ENCODE measurements around the gene EPHA8.

Gene EPHA8

GRCh38 chr1:22595108-22595507 lies 31.8 kb downstream of the EPHA8 start:
- DNase-seq = no peak

GRCh38 chr1:22597301-22597965 lies 34.1 kb downstream of the EPHA8 start:
- no peak for DNase-seq

GRCh38 chr1:22597996-22598395 lies 34.7 kb downstream of the EPHA8 start:
- no peak for DNase-seq

DNA sequence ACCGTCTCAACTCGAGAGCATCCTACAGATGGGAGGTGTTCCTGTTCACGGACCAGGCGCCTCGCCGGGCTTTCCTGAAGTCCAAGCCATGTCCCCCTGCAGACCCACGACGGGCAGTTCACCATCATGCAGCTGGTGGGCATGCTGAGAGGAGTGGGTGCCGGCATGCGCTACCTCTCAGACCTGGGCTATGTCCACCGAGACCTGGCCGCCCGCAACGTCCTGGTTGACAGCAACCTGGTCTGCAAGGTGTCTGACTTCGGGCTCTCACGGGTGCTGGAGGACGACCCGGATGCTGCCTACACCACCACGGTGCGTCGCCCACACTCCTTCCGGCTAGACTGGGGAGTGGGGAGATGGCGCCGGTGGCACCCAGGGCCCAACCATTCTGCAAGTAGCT lies 35.4 kb downstream of the EPHA8 start:
- DNase-seq = no peak

DNA sequence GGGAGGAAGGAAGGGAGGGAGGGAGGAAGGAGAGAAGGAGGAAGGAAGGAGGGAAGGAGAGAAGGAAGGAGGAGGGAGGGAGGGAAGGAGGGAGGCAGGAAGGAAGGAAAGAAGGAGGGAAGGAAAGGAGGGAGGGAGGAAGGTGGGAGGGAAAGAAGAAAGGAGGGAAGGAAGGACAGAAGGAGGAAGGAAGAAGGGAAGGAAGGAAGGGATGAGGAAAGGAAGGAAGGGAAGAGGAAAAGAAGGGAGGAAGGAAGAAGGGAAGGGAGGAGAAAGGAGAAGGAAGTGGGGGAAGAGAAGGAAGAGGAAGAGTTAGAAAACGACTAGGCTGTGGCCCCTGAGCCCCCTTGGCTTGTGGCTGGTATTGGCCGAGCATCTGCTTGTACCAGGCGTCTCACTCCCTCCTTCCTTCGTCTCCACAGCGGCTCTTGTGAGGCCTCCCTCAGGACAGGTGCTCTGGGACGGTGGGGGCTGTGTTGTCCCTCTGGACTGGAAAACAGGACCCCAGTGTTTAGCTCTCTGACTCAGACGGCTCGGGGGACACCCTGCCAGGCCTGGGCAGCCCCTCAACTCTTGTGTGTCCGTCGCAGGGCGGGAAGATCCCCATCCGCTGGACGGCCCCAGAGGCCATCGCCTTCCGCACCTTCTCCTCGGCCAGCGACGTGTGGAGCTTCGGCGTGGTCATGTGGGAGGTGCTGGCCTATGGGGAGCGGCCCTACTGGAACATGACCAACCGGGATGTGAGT lies 37.0 kb downstream of the EPHA8 start:
- DNase-seq = no peak

DNA sequence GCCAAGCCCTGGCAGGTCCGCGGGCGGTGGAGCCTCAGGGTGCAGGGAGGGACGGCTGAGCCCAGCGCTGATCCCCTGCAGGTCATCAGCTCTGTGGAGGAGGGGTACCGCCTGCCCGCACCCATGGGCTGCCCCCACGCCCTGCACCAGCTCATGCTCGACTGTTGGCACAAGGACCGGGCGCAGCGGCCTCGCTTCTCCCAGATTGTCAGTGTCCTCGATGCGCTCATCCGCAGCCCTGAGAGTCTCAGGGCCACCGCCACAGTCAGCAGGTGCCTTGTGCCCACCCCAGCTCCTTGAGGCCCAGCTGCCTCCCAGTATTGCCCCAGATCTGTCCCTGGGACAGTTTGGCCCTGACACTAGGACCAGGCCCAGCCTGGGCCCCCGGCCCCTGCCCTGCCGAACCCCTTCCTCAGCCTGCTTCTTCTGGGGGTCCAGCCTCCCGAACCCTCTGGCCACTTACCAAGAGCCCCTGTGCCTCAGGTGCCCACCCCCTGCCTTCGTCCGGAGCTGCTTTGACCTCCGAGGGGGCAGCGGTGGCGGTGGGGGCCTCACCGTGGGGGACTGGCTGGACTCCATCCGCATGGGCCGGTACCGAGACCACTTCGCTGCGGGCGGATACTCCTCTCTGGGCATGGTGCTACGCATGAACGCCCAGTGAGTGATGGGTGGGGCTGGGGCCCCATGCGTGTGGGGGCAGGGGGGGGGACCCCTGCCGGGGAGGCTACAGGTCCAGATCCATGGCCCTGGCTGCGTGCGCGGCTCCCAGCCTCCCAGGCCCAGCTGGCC lies 37.7 kb downstream of the EPHA8 start:
- DNase-seq = no peak

DNA sequence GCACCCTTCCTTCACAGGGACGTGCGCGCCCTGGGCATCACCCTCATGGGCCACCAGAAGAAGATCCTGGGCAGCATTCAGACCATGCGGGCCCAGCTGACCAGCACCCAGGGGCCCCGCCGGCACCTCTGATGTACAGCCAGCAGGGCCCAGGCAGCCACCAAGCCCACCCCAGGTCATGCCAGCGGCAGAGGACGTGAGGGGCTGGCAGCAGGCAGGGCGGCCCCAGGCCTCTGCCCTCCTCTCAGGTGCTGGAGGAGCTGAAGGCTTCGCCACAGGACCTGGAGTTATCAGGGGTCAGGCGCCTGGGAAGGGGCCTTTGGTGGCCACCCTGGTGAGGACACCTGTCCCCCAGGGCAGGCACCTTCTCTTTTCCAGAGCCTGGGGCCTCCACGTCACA lies 38.3 kb downstream of the EPHA8 start:
- DNase-seq = no peak

- DNase-seq = no peak
Measured at GRCh38 chr1:22602060-22602740, 38.9 kb downstream of the EPHA8 start.

GRCh38 chr1:22606161-22606560 lies 42.9 kb downstream of the EPHA8 start:
- no peak for DNase-seq

DNA sequence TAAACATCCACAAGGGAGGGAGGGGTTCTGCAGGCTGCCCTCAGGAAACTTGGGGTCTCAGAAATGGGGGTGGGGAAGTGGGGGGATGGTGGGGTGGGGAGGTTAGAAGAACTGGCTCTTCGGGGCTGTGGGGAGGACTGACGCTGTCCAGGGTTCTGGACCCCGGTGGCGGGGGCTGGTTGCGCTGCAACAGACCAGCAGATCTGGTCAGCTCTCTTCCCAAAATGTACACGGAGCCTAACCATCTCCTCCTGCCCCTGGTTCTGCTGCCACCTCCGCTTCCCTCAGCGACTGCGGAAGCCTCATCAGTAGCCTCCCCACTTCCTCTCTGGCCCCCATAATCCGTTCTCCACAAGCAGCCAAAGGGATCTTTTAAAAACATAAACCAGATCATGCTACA lies 43.9 kb downstream of the EPHA8 start:
- no peak for DNase-seq

- DNase-seq = no peak
Measured at GRCh38 chr1:22608361-22608760, 45.1 kb downstream of the EPHA8 start.

DNA sequence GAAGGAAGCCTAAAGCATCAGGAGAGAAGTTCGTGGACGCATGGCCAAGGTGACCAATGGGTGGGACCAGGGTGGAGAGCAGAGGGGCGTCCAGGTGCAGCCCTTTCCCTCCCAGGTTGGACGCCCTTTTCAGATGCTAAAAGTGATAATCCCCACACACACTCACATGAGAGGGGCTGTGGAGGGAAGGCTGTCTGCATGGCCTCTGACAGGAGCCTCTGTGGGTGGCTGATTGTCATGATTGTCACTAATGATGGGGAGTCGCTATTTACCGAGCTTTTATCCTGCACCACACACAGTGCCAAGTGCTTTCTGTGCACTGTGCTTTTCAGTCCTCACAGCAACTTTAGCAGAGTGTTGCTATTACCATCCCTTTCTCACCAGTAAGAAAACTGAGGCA lies 46.0 kb downstream of the EPHA8 start:
- no peak for DNase-seq

DNA sequence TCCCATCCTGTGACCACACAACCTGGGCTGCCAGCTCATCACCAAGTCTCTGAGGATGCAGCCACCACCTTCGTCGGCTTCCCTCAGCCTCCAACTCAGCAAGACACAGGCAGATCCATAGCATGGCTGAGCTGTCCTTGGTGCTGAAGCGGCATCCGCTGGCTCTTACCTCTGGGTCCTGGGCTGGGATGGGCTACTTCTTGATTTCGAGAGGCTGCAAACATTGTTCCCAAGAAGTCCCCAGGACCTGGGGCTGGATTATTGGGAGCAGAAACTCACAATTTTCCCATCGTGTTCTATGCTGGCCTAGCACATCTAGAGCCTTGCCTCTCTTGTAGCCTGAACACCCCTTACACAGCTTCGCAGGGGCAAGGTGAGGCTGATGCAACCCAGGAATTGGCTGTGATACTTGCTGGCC lies 48.2 kb downstream of the EPHA8 start:
- DNase-seq = peak; percentile 64

DNA sequence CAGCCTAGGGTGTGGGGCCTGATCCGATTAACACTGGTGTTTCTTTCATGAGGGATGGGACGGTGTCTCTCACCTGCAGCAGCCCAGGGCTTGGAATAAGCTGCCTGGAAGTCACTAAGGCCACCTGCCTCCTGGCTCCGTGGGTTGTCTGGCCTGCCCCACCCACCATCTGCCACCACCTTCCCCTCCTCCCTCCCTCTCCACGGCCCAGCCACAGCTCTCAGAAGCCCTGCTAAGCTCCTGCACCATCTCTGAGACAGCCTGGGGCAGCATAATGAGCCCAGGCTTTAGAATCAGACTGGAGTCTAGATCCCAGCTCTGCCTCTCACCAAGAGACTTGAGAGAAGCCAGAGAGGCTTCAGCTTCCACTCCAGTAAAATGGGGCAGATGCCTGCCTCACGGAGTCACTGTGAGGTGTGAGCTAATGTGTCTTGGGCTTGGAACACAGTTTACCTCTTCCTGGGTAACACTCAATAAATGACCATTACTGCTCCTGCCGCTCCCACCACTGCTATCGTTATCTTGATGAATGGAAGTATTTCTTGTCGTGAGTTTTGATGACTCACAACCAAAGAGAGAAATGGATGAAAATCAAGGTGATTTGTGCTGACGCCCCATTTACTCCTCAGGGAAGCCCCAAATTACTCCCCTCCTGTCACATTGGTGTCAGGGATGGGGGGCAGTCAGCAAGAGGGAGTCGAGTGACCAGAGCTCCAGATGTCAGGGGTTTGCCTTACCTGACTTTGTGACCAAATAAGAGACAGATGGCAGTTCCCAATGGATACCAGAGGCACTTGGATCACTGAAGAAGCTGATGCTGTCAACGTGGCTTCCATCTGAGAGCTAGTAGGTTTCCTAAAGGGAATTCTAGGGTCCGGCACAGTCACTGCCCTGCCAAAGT lies 49.6 kb downstream of the EPHA8 start:
- no peak for DNase-seq

DNA sequence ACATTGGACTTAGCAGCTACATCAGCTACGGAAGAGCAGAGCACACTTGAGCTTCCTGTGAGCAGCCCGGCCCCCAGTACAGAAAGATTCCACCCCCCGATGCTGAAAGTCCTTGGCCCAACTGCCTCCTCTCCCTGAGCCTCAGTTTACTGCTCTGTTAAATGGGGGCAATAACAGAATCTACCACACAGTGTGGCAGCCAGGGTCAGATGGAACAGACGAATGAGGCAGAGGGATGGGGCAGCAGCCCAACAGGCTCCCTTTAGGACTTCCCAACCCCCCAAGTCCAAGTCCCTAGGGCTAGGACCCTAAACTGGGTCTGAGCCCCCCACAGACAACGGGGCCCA lies 50.3 kb downstream of the EPHA8 start:
- DNase-seq = no peak

GRCh38 chr1:22613951-22614350 lies 50.7 kb downstream of the EPHA8 start:
- DNase-seq = no peak

DNA sequence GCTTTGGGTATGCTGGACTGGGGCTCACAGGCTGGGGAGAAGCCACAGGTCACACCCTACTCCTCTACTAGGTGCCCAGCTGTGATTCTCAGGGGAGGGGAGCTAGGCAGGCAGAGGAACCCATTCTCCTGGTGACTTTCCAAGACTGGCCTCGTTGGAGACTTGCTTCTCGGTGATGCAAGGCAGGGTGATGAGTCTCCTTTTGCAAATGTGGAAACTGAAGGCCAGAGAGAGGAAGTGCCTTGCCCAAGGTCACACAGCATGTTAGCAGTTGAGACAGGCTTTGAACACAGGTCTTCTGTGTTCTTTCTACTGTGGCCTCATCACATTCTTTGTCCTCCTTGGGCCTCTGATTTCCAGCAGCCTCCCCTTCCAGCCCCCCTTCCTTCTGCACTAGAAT lies 52.6 kb downstream of the EPHA8 start:
- no peak for DNase-seq

DNA sequence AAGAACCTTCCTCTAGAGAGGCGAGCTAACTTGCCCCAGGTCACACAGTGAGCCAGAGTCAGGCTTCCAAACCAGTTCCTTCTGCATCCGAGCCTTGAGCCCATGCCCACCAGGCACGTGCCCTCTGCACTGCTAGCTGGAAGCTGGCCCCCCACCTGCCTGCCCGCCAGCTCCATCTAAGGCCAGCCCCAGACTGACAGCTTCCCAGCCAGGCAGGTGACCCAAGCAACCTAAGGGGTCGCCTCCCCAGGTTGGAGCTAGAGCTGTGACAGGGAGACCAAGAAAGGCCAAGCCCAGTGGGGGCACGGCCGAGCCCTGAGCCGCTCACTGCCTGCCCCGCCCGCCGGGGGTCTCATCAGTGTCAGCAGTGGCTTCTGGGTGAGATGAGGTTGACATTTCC lies 53.3 kb downstream of the EPHA8 start:
- DNase-seq = no peak

DNA sequence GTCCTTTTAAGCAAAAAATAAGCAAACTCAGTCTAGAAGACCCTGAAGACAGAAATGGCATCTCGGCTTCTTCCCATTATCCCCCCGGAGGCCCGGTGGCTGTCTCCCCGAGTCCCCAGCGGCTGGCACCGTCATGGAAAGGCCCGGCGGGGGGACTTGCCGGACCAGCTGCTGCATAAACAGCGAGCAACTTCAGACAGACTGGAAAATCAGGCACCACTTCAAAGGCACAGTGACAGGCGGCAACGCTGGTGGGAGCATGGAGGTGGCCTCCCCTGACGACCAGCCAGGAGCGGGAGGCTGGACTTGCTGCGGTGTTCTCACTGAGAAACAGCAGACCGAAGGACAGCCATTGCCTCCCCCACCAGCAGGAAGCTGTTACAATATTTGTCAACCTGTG lies 54.8 kb downstream of the EPHA8 start:
- no peak for DNase-seq

- DNase-seq = no peak
Measured at GRCh38 chr1:22619252-22619651, 56.0 kb downstream of the EPHA8 start.

- DNase-seq = no peak
Measured at GRCh38 chr1:22619798-22620197, 56.5 kb downstream of the EPHA8 start.

DNA sequence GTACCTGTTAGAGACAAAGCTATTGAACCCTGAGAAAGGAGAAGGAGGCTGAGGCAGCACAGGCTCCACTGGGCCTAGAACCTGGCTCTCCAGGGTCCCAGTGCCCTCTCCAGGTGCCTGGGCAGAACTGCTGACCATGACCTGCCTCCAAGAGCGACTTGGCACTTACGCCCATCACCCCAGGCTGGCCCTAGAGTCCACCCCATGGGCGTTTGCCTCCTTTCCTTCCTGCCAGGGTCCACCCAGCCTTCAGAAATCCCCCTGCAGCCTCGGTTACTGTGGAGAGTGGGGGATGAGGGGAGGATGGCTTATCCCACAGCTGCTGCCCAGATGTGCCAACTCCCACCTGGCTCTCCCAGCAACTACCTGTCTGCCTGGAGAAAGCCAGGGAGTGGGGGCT lies 58.5 kb downstream of the EPHA8 start:
- DNase-seq = no peak

Data from fibroblast of upper back skin (primary cell).